Sigmoid colon (tissue), 7 donors: ENCODE results near the gene CACNG4. TPM values are rescaled to one million over a fixed set of nuclear protein-coding genes. Genes with fewer than 3 reads are reported as not detected.

Experiments
- DNase-seq: peaks from one replicate; pipeline ENCODE4 v3.0.0-alpha.2; 2019
- H3K27ac ChIP-seq, 4 donors: fragments of 200-600 bp; sonication (generic); one replicate each; pipeline ENCODE4 v1.5.1; 2016 to 2019; ENCODE audit warnings: mild to moderate bottlenecking in 1 of 4
- H3K27me3 ChIP-seq, 3 donors: fragments of 200-600 bp; sonication (generic); one replicate each; pipeline ENCODE4 v1.5.1; 2019; ENCODE audit warnings: mild to moderate bottlenecking in 1 of 3
- H3K36me3 ChIP-seq, 4 donors: fragments of 200-600 bp; sonication (generic); one replicate each; pipeline ENCODE4 v1.5.1; 2016 to 2019
- H3K4me1 ChIP-seq, 4 donors: fragments of 200-600 bp; sonication (generic); one replicate each; pipeline ENCODE4 v1.5.1; 2017 to 2019
- H3K4me3 ChIP-seq, 4 donors: fragments of 200-600 bp; sonication (generic); one replicate each; pipeline ENCODE4 v1.5.1; 2017 to 2019; ENCODE audit warnings: mild to moderate bottlenecking in 2 of 4, moderate library complexity in 1 of 4
- H3K9me3 ChIP-seq, 4 donors: fragments of 200-600 bp in 3 of 4; sonication (generic) in 3 of 4; one replicate each; pipeline versions ENCODE4 v1.5.1 to v1.6.1; 2013 to 2019
- CTCF ChIP-seq, 4 experiments: fragments of 450-650 bp in 3 of 4; fragments of 200-600 bp in 1 of 4; IDR thresholded peaks; one replicate each; pipeline ENCODE4 v1.5.1; 2016 to 2019; ENCODE audit warnings: antibody characterized with exemption in 4 of 4, mild to moderate bottlenecking in 3 of 4, moderate library complexity in 2 of 4
- EP300 ChIP-seq, 4 donors: sonication (generic); formaldehyde crosslinking; IDR thresholded peaks; one replicate each; pipeline ENCODE4 v1.6.1; 2017; ENCODE audit warnings: antibody characterized with exemption in 4 of 4
- POLR2A ChIP-seq, 2 donors: fragments of 450-650 bp; IDR thresholded peaks; one replicate each; pipeline ENCODE4 v1.6.1; 2016; ENCODE audit warnings: antibody characterized with exemption in 2 of 2, mild to moderate bottlenecking in 2 of 2, moderate library complexity in 2 of 2
- POLR2AphosphoS5 ChIP-seq, 4 donors: sonication (generic); formaldehyde crosslinking; IDR thresholded peaks; one replicate each; pipeline ENCODE4 v1.6.1; 2017; ENCODE audit warnings: antibody characterized with exemption in 4 of 4
- WGBS, 2 donors: extraction: QIAGEN DNeasy Blood & Tissue Kit; methylation state at CpG; one replicate each; pipeline ENCODE4 v1.1.7; 2013; 5-methylcytosine and 5-hydroxymethylcytosine counted together
- intact Hi-C: fragments of 100-400 bp; cut with DNase I; formaldehyde crosslinking; loops from one replicate; pipeline ENCODE4 v1.15.1; 2023
- polyA plus RNA-seq, 3 donors: library from polyadenylated mRNA; stranded (reverse); fragments of 200-250 nt; gene quantifications; one replicate each; pipeline ENCODE4 v1.2.3, GENCODE V29; 2013
- total RNA-seq, 4 donors: library from RNA; depleted of rRNA; stranded (reverse); fragments of >200 nt; gene quantifications; one replicate each; pipeline ENCODE4 v1.1.0, GENCODE V29; 2016
- donor health status: healthy with polysubstance abuse.
- donor health status: Bipolar disorder and iron deficiency.
- donor health status: healthy.

CACNG4 gene
- total and polyA plus RNA-seq, 7 donors = under 0.01 to 0.83 (median 0.29) TPM; not detected in 1

GRCh38 chr17:66986659-66987058 is 22.2 kb downstream of the CACNG4 start:
- 84 to 94% methylated on average over 4 of the region's 4 CpGs for WGBS, 2 donors
- Histone ChIP-seq H3K27ac (no peak overlapping the region), H3K4me1 (no peaks in the 10 kb centered on the region), H3K4me3 (no peak overlapping the region), H3K9me3 (no peaks in the 10 kb centered on the region), H3K36me3 (no peaks in the 10 kb centered on the region), H3K27me3 (no peaks in the 10 kb centered on the region)
- intact Hi-C loops = no loop called here
- DNase-seq = no peak
- TF ChIP-seq POLR2AphosphoS5 (IDR thresholded peaks at IDR 0.05) (no peak), CTCF (IDR thresholded peaks at IDR 0.05) (no peak), POLR2A (IDR thresholded peaks at IDR 0.05) (no peak), EP300 (IDR thresholded peaks at IDR 0.05) (no peak)

DNA sequence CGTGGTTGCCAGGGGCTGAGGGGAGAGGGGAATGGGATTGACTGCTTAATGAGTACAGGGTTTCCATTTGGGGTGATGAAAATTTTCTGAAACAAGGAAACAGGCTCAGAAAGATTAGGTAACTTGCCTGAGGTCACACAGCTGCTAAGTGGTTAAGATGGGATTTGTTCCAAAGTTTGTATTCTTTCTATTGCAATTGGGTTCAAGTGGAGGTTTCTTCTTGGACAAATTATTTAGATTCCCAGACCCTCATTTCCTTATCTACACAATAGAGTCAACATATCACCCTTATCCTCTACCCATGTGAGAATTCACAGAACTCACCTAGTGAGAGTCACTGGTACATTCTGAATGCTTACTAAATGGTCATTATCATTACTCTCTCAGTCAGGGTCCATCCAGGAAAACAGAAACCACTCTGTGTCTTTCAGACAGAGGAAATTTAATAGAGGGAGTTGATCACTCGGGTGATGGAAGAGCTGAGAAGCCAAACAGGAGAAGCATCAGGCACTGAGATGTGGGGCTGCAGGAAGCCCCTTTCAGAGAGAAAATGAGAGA is 22.6 kb downstream of the CACNG4 start:
- 51 to 72% methylated on average over 2 of the region's 2 CpGs for WGBS, 2 donors
- intact Hi-C loops = no loop called here
- no peaks in the 10 kb centered on the region for H3K27me3 ChIP-seq

GRCh38 chr17:66988069-66988798 is 23.7 kb downstream of the CACNG4 start:
- TF ChIP-seq POLR2A (IDR thresholded peaks at IDR 0.05) = no peak
- TF ChIP-seq POLR2AphosphoS5 (IDR thresholded peaks at IDR 0.05) = no peak
- no peak for TF ChIP-seq CTCF (IDR thresholded peaks at IDR 0.05)
- no peak for TF ChIP-seq EP300 (IDR thresholded peaks at IDR 0.05)
- intact Hi-C loops = no loop called here
- WGBS, 2 donors = 72 to 81% methylated on average over 23 of the region's 23 CpGs
- Histone ChIP-seq H3K4me3 (no peak overlapping the region), H3K27ac (no peak overlapping the region), H3K36me3 (no peaks in the 10 kb centered on the region), H3K9me3 (no peaks in the 10 kb centered on the region), H3K27me3 (no peaks in the 10 kb centered on the region), H3K4me1 (no peaks in the 10 kb centered on the region)
- no peak for DNase-seq

More for the DNA sequence above, 22.6 kb downstream of the CACNG4 start:
- no peak overlapping the region for H3K27ac ChIP-seq
- no peak for DNase-seq
- no peak overlapping the region for H3K4me3 ChIP-seq
- no peaks in the 10 kb centered on the region for H3K4me1 ChIP-seq
- TF ChIP-seq POLR2A (IDR thresholded peaks at IDR 0.05) (no peak), CTCF (IDR thresholded peaks at IDR 0.05) (no peak), EP300 (IDR thresholded peaks at IDR 0.05) (no peak), POLR2AphosphoS5 (IDR thresholded peaks at IDR 0.05) (no peak)
- no peaks in the 10 kb centered on the region for H3K9me3 ChIP-seq
- H3K36me3 ChIP-seq = no peaks in the 10 kb centered on the region

GRCh38 chr17:66989076-66989475 is 24.6 kb downstream of the CACNG4 start:
- Histone ChIP-seq H3K4me3 (no peak overlapping the region), H3K27ac (no peak overlapping the region), H3K36me3 (no peaks in the 10 kb centered on the region), H3K27me3 (no peaks in the 10 kb centered on the region), H3K9me3 (no peaks in the 10 kb centered on the region), H3K4me1 (no peaks in the 10 kb centered on the region)
- 76 to 82% methylated on average over 4 of the region's 4 CpGs for WGBS, 2 donors
- intact Hi-C loops = no loop called here
- DNase-seq = no peak
- TF ChIP-seq EP300 (IDR thresholded peaks at IDR 0.05) (no peak), CTCF (IDR thresholded peaks at IDR 0.05) (no peak)
